Osteocyte (in vitro differentiated cells): Measurements from ENCODE around the gene PLSCR1. TPM values are rescaled to one million over a fixed set of nuclear protein-coding genes. Genes with fewer than 3 reads are reported as not detected.
A peak's percentile ranks its signal among the peaks of the same experiment; 100 is the strongest.

ENCODE experiments used
- DNase-seq: peaks from one replicate; pipeline ENCODE4 v3.0.0; 2021; ENCODE audit warnings: mixed read lengths; ENCODE audit not compliant: unreplicated experiment; ENCODE audit errors: extremely low spot score
- H3K27ac Mint-ChIP-seq: one replicate; pipeline ENCODE4 v1.8.0; 2021; ENCODE audit warnings: mild to moderate bottlenecking, mixed read lengths; ENCODE audit not compliant: unreplicated experiment
- H3K27me3 Mint-ChIP-seq: one replicate; pipeline ENCODE4 v1.8.0; 2021; ENCODE audit warnings: mixed read lengths; ENCODE audit not compliant: unreplicated experiment
- H3K36me3 Mint-ChIP-seq: one replicate; pipeline ENCODE4 v1.8.0; 2021; ENCODE audit warnings: mixed read lengths; ENCODE audit not compliant: unreplicated experiment
- H3K4me1 Mint-ChIP-seq: one replicate; pipeline ENCODE4 v1.8.0; 2021; ENCODE audit warnings: mixed read lengths; ENCODE audit not compliant: unreplicated experiment
- H3K4me3 Mint-ChIP-seq: one replicate; pipeline ENCODE4 v1.8.0; 2021; ENCODE audit warnings: mild to moderate bottlenecking, moderate library complexity, mixed read lengths; ENCODE audit not compliant: unreplicated experiment
- H3K9me3 Mint-ChIP-seq: one replicate; pipeline ENCODE4 v1.8.0; 2021; ENCODE audit warnings: mixed read lengths; ENCODE audit not compliant: unreplicated experiment
- total RNA-seq: library from RNA; stranded (reverse); gene quantifications from 2 replicates; pipeline ENCODE4 v1.2.1, GENCODE V29; 2021
- TF ChIP-seq, protein P1 (sequence below): fragments of 200-600 bp; sonication (generic); IDR thresholded peaks from 2 replicates; pipeline ENCODE4 v1.5.0; 2021; ENCODE audit warnings: antibody characterized with exemption, mild to moderate bottlenecking, moderate library complexity

PLSCR1 gene
- total RNA-seq, 1 donor from 2014 or later: 48.1 TPM

DNA sequence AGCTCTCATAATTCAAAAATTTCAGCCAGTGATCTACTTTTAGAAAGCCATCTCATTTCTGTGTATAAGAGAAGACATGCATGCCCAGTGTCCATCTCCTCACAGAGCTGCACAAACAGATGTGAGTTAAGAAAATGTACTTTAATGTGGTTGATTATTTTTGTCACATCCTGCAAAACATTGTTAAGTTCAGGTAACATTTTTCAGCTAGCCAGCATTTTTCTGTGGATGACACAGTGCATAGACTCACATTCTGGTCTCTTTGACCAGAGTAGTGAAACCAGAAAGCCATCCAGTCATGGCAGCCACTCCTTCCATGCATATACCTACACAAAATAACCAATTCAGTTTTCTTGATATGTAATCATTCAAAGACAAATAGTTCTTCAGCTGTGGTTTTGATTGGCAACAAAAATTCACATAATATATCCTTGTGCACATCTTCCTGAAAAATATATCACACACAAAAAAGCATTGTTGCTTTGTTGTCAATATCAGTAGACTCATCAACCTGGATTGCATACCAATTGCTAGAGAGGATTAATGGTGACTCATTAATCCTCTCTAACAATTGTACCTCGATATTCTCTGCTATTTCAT is 2.1 kb upstream of the PLSCR1 start:
- Mint-ChIP-seq H3K4me1 (peaks cover 37% of the 10 kb centered on the region), H3K27me3 (no peaks in the 10 kb centered on the region), H3K36me3 (no peaks in the 10 kb centered on the region), H3K4me3 (no peak overlapping the region), H3K9me3 (no peaks in the 10 kb centered on the region), H3K27ac (no peak overlapping the region)
- TF ChIP-seq, protein P1, sequence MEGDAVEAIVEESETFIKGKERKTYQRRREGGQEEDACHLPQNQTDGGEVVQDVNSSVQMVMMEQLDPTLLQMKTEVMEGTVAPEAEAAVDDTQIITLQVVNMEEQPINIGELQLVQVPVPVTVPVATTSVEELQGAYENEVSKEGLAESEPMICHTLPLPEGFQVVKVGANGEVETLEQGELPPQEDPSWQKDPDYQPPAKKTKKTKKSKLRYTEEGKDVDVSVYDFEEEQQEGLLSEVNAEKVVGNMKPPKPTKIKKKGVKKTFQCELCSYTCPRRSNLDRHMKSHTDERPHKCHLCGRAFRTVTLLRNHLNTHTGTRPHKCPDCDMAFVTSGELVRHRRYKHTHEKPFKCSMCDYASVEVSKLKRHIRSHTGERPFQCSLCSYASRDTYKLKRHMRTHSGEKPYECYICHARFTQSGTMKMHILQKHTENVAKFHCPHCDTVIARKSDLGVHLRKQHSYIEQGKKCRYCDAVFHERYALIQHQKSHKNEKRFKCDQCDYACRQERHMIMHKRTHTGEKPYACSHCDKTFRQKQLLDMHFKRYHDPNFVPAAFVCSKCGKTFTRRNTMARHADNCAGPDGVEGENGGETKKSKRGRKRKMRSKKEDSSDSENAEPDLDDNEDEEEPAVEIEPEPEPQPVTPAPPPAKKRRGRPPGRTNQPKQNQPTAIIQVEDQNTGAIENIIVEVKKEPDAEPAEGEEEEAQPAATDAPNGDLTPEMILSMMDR: no peak
- DNase-seq: no peak

GRCh38 chr3:146544929-146545528 is 622 bp upstream of the PLSCR1 start:
- TF ChIP-seq, protein P1: no peak
- no peak for DNase-seq
- Mint-ChIP-seq H3K36me3 (no peaks in the 10 kb centered on the region), H3K4me3 (peak overlapping the region; percentile 90), H3K4me1 (peaks cover 36% of the 10 kb centered on the region), H3K27me3 (no peaks in the 10 kb centered on the region), H3K27ac (peak overlapping the region; percentile 96), H3K9me3 (no peaks in the 10 kb centered on the region)

- DNase-seq: no peak
- Mint-ChIP-seq H3K27ac (peak overlapping the region; percentile 96), H3K9me3 (no peaks in the 10 kb centered on the region)
These were observed 876 bp downstream of the PLSCR1 start for GRCh38 chr3:146543461-146544001.

DNA sequence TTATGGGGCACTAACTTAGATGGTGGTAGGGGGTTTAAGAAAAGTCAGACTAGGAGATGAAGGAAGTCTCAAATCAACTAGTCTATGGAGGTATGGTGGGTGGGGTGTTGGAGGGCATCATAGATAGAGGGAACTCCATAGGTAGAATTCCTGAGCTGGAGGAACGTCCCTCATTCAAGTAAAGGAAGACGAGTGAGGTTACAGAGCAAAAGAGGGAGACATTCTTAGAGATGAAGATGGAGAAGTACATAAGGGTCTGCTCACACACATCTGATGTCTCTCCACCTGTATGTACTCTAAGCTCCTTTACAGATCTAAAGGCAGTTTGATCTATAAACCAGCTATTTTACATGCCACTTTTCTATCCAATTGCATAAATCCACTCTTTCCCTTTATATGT is 1.4 kb downstream of the PLSCR1 start:
- no peaks in the 10 kb centered on the region for H3K9me3 Mint-ChIP-seq
- peak overlapping the region; percentile 96 for H3K27ac Mint-ChIP-seq
- DNase-seq: no peak
- no peaks in the 10 kb centered on the region for H3K36me3 Mint-ChIP-seq
- peaks cover 35% of the 10 kb centered on the region for H3K4me1 Mint-ChIP-seq
- no peaks in the 10 kb centered on the region for H3K27me3 Mint-ChIP-seq
- peak overlapping the region; percentile 90 for H3K4me3 Mint-ChIP-seq
- TF ChIP-seq, protein P1: no peak

More at GRCh38 chr3:146543461-146544001, 876 bp downstream of the PLSCR1 start:
- H3K4me3 Mint-ChIP-seq: peak overlapping the region; percentile 90
- no peaks in the 10 kb centered on the region for H3K36me3 Mint-ChIP-seq
- peaks cover 35% of the 10 kb centered on the region for H3K4me1 Mint-ChIP-seq
- H3K27me3 Mint-ChIP-seq: no peaks in the 10 kb centered on the region
- TF ChIP-seq, protein P1: no peak

DNA sequence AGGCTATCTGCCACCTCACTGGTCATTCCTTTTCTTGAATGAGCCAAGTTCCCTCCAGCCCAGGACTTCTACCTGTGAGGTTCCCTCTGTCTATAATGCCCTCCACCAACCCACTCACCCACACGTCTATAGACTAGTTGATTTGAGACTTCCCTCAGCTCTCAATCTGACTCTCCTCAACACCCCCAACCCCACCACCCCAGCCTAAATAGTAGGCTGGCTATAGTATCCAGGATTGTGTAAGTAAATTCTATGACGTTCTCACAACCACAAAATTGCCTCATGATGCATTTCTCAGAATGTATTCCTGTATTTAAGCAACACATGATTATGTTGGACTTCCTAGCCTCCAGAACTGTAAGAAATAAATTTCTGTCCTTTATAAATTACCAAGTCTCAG is 2.2 kb downstream of the PLSCR1 start:
- no peak overlapping the region for H3K27ac Mint-ChIP-seq
- no peaks in the 10 kb centered on the region for H3K27me3 Mint-ChIP-seq
- no peak for DNase-seq
- TF ChIP-seq, protein P1: no peak
- H3K9me3 Mint-ChIP-seq: no peaks in the 10 kb centered on the region
- H3K4me3 Mint-ChIP-seq: peak overlapping the region; percentile 4
- H3K36me3 Mint-ChIP-seq: peaks cover 3% of the 10 kb centered on the region
- H3K4me1 Mint-ChIP-seq: peaks cover 39% of the 10 kb centered on the region
